GM21526 (cell line): ENCODE results near the gene ZNRF2.
A peak's percentile ranks its signal among the peaks of the same experiment; 100 is the strongest.
"Not testable (repeated sequence)": the region's sequence is repeated elsewhere in the genome, so short reads cannot be mapped to it uniquely, and the experiment has no call there.

ENCODE experiments used
- ATAC-seq: cut with Tn5 transposase; IDR thresholded peaks from one replicate; pipeline ENCODE4 v1.9.1; 2021; ENCODE audit warnings: moderate library complexity; ENCODE audit not compliant: unreplicated experiment, low FRiP score

Gene ZNRF2

DNA sequence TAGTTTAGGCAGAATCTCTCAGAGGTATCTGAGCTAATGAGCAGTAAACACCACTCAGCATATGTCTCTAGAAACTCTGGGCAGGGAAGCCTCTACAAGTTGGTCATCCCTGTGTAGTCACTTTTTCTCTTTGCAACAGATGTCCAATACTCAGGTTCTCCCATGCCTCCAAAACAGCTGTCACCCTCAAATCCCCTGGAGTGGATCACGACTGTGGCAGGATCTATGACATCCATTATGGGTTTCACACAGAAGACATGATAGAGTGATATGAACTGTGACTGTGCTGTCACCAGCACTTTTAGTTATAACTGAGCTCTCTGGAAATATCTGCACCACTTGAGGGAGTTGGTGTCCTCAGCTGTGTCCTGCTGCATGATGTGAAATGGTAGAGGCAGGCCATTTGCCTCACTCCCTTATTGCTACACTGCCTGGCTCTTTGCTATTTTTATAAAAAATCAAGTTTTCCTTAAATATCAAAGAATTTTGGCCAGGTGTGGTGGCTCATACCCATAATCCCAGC lies 24.1 kb upstream of the ZNRF2 start:
- no peak for ATAC-seq

DNA sequence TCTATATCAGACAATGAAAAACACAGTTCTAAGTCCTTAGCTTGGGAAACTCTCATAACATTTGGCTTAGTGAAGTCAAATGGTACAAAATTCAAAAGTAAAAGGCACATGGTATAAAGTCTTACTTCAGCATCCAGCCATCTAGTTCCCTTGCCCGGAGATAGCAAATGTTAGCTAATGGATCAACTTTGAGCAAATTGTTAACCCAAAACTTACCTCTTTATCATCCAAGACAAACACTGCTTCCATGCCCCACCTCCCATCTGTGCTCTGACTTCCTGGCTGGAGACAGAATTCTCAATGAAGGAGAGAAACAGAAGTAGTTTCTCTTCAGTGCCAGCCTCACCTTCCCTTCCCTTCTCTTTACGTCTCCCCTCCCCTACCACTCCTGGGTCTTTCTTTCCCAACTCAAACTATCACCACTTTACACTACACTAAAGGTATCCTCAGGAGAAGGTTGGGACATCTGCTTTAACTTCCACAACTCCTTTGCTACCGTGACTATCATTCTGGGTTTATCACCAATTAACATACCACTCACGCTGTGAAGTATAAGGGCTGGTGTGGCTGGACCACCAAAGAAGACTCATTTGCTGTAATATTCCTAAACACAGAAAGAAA lies 21.2 kb upstream of the ZNRF2 start:
- no peak for ATAC-seq

DNA sequence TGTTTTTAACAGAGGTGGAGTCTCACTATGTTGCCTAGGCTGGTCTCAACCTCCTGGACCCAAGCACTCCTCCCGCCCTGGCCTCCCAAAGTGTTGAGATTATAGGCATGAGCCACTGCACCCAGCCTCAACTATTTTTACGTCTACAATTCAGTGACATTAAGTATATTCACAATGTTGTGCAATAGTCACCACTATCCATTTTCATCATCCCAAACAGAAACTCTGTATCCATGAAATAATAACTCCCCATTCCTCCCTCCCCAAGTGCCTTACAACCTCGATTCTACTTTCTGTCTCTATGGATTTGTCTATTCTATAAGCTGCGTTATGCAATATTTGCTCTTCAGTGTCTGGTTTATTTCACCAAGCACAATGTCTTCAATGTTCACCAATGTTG lies 20.3 kb upstream of the ZNRF2 start:
- ATAC-seq, result no peak

DNA sequence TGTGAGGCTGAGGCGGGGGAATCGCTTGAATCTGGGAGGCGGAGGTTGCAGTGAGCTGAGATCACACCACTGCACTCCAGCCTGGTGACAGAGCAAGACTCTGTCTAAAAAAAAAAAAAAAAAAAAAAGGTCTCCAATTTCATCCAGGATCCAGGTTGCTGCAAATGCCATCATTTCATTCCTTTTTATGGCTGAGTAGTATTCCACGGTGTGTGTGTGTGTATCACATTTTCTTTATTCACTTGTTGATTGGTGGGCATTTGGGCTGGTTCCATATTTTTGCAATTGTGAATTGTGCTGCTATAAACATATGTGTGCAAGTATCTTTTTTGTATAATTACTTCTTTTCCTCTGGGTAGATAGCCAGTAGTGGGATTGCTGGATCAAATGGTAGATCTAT lies 19.2 kb upstream of the ZNRF2 start:
- not testable (repeated sequence) for ATAC-seq

DNA sequence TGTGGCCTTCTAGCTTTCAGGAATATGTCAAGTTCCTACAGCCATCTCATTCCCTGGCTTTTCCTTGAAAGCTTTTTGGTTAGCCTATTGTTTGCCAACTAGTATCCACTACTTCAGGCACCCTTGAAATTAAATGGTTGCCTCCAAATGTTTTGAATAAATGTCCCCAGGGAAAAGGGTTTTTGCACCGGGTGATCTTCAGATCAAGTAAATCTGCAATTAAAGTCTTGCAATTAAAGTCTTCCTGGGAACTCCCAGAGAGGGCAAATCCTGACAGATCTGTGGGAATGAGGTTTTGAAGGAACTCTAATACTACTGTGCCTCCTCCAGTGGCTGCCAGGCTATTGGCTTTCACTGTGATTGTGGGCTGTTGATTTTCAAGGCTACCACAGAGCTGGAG lies 17.7 kb upstream of the ZNRF2 start:
- ATAC-seq, result no peak

DNA sequence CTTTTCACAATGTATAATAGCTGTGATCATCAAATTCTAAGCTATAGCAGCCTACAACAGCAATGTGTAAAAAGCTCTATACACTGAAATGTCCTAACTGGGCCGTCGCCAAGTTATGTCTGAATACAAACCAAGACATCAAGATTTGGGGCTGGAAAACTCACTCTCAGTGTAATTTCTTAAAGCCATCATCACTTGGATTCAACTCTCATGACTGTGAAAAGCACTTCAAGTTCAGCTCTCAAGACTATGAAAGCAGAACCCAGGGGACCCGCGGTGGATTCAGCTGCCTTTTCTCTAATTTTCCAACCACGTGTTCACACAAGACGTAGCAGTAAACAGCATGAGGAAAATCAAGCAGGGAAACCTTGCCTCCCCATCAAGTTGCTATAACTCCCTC lies 15.8 kb upstream of the ZNRF2 start:
- ATAC-seq, result no peak

DNA sequence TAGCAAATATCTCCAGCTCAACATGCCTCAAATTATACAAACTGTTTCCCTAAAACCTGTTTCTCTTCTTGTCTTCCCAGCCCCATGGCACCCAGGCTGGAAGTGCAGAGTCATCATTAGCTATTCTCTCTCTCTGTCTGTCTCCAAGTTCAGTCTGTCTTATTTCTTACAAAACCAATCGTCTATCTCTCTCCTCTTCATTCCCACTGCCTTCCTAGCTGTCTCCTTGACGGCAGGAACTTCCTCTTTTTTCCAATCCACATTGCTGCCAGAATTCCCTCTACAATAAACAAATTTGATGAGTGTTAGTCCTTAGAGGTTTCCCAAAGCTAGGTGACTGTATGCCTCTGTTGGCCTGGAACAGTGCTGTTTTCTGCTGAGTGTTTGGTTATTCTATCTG lies 14.9 kb upstream of the ZNRF2 start:
- no peak for ATAC-seq

DNA sequence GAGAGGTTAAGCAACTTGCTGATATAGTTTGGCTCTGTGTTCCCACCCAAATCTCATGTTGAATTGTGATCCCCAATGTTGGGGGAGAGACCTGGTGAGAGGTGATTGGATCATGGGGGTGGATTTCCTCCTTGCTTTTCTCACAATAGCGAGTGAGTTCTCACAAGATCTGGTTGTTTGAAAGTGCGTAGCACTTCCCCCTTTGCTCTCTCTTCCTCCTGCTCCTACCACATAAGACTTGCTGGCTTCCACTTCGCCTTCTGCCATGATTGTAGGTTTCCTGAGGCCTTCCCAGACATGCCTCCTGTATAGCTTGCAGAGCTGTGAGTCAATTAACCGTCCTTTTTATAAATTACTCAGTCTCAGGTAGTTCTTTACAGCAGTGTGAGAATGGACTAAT lies 13.5 kb upstream of the ZNRF2 start:
- ATAC-seq, result no peak

DNA sequence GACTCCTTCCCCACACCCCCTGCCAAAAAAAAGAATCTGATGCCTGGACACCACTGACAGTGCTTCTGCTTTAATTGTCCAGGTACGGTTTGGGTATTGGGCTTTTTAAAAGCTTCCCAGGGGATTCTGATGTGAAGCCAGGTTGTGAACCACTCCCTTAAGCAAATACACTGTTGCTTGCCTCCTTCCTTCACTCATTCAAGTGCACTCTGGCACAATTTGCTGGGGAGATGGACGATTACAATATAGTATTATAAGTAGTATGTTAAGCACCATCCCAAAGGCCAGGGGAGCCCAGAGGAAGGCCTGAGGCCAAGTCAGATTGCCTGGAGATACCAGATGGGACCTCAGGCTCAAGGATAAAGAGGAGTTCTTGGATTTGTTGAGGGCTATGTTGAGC lies 12.3 kb upstream of the ZNRF2 start:
- ATAC-seq, result no peak

DNA sequence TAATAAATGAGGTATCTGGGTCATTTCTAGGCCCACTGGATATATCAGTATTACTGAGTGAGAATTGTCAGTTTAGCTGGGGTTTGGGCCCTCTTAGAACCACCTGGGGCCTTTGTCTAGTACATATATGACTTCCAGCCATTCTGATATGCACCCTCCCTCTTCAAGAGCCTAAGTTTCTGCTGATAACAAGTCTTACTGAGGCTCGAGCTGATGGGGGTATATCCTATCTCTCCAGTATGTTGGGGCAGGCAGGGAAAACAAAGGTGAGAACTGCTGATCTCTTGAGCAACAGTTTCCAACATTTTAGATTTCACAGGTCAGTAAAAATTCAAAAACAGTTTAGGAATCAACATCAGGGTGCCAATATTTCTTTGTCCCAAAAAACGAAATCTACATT lies 10.8 kb upstream of the ZNRF2 start:
- no peak for ATAC-seq

DNA sequence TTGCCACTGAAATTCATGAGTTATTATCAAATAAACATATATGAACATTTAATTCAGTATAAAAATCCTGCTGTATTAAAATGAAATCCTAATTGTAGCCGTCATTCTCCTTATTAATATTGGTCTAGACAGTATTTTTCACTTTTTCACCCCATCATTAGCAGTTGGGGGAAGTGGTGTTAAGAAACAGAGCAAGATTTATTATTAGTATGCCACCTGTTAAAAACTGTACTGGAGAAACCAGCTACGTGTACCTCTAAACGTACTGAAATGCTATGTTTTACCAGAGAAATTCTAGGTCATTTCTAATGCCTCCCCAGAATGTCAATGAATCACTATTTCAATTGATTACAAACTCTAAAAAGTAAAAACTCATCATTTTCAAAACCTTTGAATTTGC lies 9.8 kb upstream of the ZNRF2 start:
- ATAC-seq, result no peak

DNA sequence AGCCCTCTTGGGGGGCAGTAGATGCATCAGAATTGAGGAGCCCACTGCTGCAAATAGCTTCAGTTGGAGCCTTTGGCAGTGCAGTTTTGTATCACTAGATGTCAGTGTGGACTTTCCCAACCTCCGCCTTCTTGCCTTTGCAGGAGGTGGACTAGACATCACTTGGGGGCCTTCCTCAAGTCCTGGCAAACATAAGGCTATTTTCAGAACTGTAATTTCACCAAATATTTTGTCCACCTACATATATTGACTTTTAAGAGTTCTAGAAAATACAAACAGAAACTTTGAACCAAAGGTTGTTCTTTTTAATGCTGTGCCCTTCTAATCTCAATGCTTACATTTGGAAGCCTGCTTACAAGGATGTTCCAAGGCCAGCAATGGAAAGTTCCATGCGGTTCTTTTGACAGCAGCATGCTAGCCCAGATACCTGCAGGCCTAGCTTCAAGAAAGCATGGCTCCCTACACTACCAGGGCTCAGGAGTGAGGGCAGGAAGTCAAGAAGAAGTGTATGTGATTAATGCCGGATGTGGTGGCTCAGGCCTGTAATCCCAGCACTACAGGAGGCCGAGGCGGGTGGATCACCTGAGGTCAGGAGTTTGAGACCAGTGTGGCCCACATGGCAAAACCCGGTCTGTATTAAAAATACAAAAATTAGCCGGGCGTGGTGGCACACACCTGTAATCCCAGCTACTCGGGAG lies 8.0 kb upstream of the ZNRF2 start:
- ATAC-seq, result no peak

DNA sequence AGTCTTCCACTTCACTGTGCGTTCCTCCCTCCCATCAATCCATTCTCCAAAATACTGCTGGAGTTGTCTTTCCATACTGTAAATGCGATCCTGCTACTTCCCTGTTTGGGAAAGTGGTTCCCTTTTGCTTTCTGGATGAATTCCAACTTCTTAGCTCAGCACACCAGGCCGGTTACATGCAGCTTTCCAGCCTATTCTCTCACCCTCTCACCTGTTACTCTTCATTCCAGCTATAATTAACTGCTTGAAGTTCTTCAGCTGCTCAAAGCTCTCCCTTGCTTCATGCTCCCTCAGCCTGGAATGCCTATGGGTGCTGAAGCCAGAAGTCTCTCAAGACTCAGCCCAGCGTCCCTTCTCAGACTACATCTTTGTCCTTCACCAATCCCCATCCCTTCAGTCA lies 6.0 kb upstream of the ZNRF2 start:
- ATAC-seq, result no peak

DNA sequence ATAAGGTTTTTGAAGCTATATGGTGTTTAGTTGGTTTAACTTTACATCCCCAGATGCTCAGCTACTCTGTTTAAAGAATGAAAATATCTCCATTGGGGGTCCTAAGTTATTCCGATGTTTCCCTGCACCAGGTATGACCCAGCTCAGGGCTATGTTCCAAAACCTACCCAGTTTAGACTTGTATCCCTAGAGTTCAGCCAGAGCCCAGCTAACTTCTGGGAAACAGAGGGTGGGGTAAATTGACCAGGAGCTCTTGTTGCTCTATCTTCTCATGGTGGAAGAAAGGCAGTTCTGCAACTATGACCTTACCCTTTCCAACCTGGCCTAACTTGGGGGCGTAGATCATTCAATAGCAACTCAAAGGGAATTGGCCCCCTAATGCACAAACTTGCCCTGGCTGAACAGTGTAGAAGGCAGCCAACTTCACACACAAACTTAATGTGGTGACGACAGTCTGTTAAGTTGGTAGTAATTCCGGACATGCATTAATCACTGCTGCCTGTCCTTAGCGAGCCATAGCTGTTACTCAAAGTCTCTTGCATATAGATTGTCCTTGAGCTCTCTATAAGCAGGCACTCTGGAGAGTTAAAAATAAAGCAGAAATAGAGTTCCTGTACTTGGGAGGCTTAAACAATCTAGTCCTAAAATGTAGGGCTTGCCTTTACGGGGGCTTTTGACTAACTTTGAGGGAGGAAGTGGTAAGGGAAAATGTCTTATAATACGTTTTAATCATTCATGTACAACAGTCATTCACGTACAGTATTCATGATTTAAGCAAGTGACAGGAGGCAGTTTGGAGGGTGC lies 5.3 kb upstream of the ZNRF2 start:
- no peak for ATAC-seq

DNA sequence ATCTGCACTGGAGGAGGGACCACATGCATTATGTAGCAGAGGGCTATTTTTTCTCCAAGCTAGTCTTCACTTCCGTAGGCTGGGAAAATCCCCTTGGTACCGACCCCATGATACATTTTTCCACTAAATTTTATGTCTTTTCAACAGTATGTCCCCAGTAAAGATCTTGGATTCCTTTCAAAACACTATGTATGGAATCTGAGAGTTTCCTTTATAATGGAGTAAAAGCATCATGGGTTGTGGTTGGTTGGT lies 4.8 kb upstream of the ZNRF2 start:
- ATAC-seq, result no peak

DNA sequence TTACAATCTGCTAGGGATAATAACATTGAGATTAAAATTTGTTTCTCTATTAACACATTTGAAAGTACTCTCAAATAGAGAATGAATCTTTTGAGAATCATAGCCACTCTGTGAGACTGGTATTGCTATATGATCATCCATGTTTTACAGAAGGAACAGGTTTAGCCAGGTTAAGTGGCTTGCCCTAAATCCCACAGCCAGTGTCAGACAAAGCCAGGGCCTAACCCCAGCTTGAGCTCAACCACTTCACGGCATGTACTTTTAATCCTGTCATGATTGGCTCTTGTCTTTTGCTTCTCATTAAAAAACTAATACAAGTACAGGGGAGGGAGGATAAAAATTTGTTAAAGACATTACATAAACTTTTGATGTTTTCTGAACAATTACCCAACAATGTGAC lies 3.8 kb upstream of the ZNRF2 start:
- no peak for ATAC-seq

DNA sequence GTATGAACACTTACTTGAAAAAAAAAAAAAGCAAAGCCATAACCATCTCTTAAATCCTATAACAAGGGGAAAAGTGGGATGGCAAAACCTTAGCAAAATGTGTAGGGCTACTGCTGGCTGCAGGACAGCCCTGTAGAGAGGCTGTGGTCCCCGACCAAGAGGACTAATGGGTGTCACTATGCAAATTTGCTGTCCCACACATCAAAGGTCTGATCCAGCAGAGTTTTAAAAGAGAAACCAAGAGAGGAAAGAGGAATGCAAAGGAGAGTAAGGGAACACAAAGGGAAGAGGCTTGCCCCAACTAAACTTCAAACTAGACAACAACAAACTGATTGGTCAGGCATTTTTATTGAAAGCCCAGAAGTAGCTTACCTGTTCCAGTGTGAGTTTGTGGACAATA lies 3.1 kb upstream of the ZNRF2 start:
- no peak for ATAC-seq

DNA sequence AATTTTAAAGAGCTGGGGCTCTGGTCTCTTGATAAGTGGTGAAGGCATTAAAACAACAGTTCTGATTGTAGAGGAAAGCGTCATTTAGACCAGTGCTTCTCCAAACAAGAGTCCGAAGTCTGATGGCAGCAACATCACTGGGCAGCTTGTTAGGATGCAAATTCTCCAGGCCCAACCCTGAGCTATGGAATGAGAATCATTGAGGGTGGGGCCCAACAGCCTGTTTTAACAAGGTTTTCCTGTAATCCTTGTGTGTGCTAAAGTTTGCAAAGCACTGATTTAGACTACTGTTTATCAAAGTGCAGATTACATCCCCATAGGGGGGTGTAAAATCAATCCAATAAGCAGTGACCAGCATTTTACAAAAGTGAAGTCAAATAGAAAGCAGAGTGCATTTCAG lies 2.6 kb upstream of the ZNRF2 start:
- ATAC-seq, result no peak

DNA sequence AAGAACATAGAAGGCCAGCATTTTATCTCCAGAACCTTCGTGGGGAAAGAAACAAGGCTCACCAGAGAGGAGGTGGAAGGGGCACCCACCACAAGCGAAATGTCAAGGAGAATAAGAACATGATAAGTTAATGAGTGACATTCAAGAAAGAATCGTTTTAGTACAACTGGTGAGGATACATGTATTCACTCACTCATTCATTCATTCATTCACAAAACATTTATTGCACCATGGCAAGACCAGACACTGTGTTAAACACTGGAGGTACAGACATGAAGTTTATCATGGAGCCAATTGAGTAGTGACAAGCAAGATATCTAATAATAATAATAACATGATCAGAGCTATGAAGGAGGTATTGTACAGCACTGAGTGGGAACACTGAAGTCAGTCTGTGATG lies 1.7 kb upstream of the ZNRF2 start:
- ATAC-seq, result no peak

DNA sequence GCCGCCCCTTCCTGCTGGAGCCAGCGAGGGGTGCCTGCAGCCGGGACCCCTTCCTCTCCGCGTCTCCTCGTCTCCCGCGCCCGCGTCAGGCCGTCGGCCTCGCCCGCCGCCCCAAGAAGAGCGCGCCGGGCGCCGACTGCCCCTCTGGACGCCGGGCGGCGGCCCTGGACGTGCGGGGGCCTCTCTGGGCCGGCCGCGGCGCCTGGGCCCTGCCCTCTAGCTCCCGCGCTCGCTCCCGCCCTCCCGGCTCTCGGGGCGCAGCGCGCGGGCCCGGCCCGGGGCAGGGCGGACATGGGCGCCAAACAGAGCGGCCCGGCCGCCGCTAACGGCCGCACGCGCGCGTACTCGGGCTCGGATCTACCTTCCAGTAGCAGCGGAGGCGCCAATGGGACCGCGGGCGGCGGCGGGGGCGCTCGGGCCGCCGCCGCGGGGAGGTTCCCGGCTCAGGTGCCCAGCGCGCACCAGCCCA lies 704 bp downstream of the ZNRF2 start:
- ATAC-seq, result peak; percentile 18

DNA sequence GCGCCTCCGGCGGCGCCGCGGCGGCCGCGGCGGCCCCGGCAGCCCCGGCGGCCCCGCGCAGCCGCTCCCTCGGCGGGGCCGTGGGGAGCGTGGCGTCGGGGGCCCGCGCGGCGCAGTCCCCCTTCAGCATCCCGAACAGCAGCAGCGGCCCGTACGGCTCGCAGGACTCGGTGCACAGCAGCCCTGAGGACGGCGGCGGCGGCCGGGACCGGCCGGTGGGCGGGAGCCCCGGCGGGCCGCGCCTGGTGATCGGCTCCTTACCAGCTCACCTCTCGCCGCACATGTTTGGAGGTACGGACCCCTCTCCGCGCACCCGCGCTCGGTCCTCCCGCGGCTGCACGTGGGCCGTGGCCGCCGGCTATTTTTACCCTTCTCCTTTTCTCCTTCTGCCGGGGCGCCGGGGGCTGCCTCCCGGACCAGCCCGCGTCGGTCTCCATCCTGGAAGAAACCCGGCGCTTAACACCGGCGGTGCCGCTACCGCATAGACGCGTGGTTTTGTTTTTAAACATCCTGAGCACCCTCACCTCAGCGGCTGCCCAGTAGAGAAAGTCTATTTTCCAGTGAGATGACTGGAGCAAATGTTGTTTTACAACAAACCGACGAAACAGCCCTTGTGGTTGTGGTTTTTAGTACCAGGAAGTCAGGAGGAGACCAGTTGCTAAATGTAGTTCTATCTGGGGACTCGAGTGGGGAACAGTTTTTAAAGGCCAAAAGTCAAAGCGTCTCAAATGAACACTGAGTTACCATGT lies 1.3 kb downstream of the ZNRF2 start:
- peak; percentile 5 for ATAC-seq
